ENCODE results near the gene SPATA12.

Gene SPATA12

GRCh38 chr3:57018246-57018645 is 42.2 kb upstream of the SPATA12 start:
- CTCF ChIA-PET = interaction anchor here (2.2 to 2.9 kb wide), 3 partner anchors 10 to 30 kb away, joined by 9 to 12 read pairs (median 11); no protein-coding TSS in a partner anchor

GRCh38 chr3:57019057-57019456 is 41.4 kb upstream of the SPATA12 start:
- no peak overlapping the region for H3K4me3 ChIP-seq (ENCODE audit: low read depth, low read length)
- ChIA-PET POLR2A (no interaction called here), CTCF (interaction anchor here (2.3 to 2.9 kb wide), 2 partner anchors 23 kb away, joined by 7 to 12 read pairs; no protein-coding TSS in a partner anchor)
- no peak for DNase-seq (ENCODE audit: low read depth, low spot score)
- no peak for TF ChIP-seq CTCF (IDR thresholded peaks at IDR 0.05; ENCODE audit: insufficient read depth, low read length, missing control alignments)

More at GRCh38 chr3:57018246-57018645, 42.2 kb upstream of the SPATA12 start:
- no peak for TF ChIP-seq CTCF (IDR thresholded peaks at IDR 0.05; ENCODE audit: insufficient read depth, low read length, missing control alignments)
- POLR2A ChIA-PET = no interaction called here
- DNase-seq (ENCODE audit: low read depth, low spot score) = no peak
- no peak overlapping the region for H3K4me3 ChIP-seq (ENCODE audit: low read depth, low read length)

GRCh38 chr3:57025237-57025636 is 35.2 kb upstream of the SPATA12 start:
- CTCF ChIA-PET = no interaction called here
- no peak for TF ChIP-seq CTCF (IDR thresholded peaks at IDR 0.05; ENCODE audit: insufficient read depth, low read length, missing control alignments)
- DNase-seq (ENCODE audit: low read depth, low spot score) = no peak
- H3K4me3 ChIP-seq (ENCODE audit: low read depth, low read length) = no peak overlapping the region
- POLR2A ChIA-PET = no interaction called here

GRCh38 chr3:57026944-57027343 is 33.5 kb upstream of the SPATA12 start:
- DNase-seq (ENCODE audit: low read depth, low spot score) = no peak

GRCh38 chr3:57029383-57029782 is 31.1 kb upstream of the SPATA12 start:
- ChIA-PET POLR2A (no interaction called here), CTCF (no interaction called here)
- H3K4me3 ChIP-seq (ENCODE audit: low read depth, low read length) = no peak overlapping the region
- DNase-seq (ENCODE audit: low read depth, low spot score) = no peak
- no peak for TF ChIP-seq CTCF (IDR thresholded peaks at IDR 0.05; ENCODE audit: insufficient read depth, low read length, missing control alignments)

More at GRCh38 chr3:57026944-57027343, 33.5 kb upstream of the SPATA12 start:
- no peak overlapping the region for H3K4me3 ChIP-seq (ENCODE audit: low read depth, low read length)
- TF ChIP-seq CTCF (IDR thresholded peaks at IDR 0.05; ENCODE audit: insufficient read depth, low read length, missing control alignments) = no peak
- ChIA-PET POLR2A (no interaction called here), CTCF (no interaction called here)

GRCh38 chr3:57029924-57030323 is 30.5 kb upstream of the SPATA12 start:
- POLR2A ChIA-PET = no interaction called here
- CTCF ChIA-PET = no interaction called here
- no peak for DNase-seq (ENCODE audit: low read depth, low spot score)

More at GRCh38 chr3:57029924-57030323, 30.5 kb upstream of the SPATA12 start:
- H3K4me3 ChIP-seq (ENCODE audit: low read depth, low read length) = no peak overlapping the region
- no peak for TF ChIP-seq CTCF (IDR thresholded peaks at IDR 0.05; ENCODE audit: insufficient read depth, low read length, missing control alignments)
